Measurements from ENCODE around the gene CLN6.
"Not testable (repeated sequence)": the region's sequence is repeated elsewhere in the genome, so short reads cannot be mapped to it uniquely, and the experiment has no call there.

CLN6 gene

GRCh38 chr15:68224546-68225250 is 4.8 kb downstream of the CLN6 start:
- H3K36me3 ChIP-seq, result no peaks in the 10 kb centered on the region
- intact Hi-C loops (cut with DNase I; ENCODE audit: low total_unique reads), result no loop called here
- no peak overlapping the region for H3K27ac ChIP-seq
- no peaks in the 10 kb centered on the region for H3K9me3 ChIP-seq
- peak in 1 of 2 donors; percentile 50 for DNase-seq
- TF ChIP-seq CTCF (IDR thresholded peaks at IDR 0.05), result no peak
- no peak overlapping the region for H3K4me3 ChIP-seq
- H3K27me3 ChIP-seq, result no peaks in the 10 kb centered on the region
- peaks cover 0 to 14% (median 9%) of the 10 kb centered on the region in 4 donors for H3K4me1 ChIP-seq

- intact Hi-C loops (cut with DNase I; ENCODE audit: low total_unique reads), result no loop called here
- Histone ChIP-seq H3K9me3 (no peaks in the 10 kb centered on the region), H3K4me1 (peaks cover 0 to 13% (median 9%) of the 10 kb centered on the region in 4 donors), H3K36me3 (no peaks in the 10 kb centered on the region), H3K4me3 (no peak overlapping the region), H3K27me3 (no peaks in the 10 kb centered on the region), H3K27ac (no peak overlapping the region)
- no peak for DNase-seq
- TF ChIP-seq CTCF (IDR thresholded peaks at IDR 0.05), result no peak
Measured at GRCh38 chr15:68224108-68224507, 5.4 kb downstream of the CLN6 start.

GRCh38 chr15:68223171-68223570 is 6.4 kb downstream of the CLN6 start:
- Histone ChIP-seq H3K27ac (no peak overlapping the region), H3K4me3 (no peak overlapping the region), H3K36me3 (no peaks in the 10 kb centered on the region), H3K27me3 (no peaks in the 10 kb centered on the region), H3K4me1 (peaks cover 0 to 5% (median 2%) of the 10 kb centered on the region in 4 donors), H3K9me3 (no peaks in the 10 kb centered on the region)
- intact Hi-C loops (cut with DNase I; ENCODE audit: low total_unique reads), result no loop called here
- no peak for TF ChIP-seq CTCF (IDR thresholded peaks at IDR 0.05)
- DNase-seq, result peak in 1 of 2 donors; percentile 24

GRCh38 chr15:68222432-68222743 is 7.1 kb downstream of the CLN6 start:
- H3K36me3 ChIP-seq; H3K4me1 ChIP-seq; H3K4me3 ChIP-seq; H3K9me3 ChIP-seq; H3K27me3 ChIP-seq; intact Hi-C loops (cut with DNase I; ENCODE audit: low total_unique reads); H3K27ac ChIP-seq: not testable (repeated sequence)
- DNase-seq, result peak in 1 of 2 donors; percentile 46

GRCh38 chr15:68221530-68222431 is 7.7 kb downstream of the CLN6 start:
- intact Hi-C loops (cut with DNase I; ENCODE audit: low total_unique reads); H3K9me3 ChIP-seq; H3K36me3 ChIP-seq; H3K27ac ChIP-seq; H3K4me1 ChIP-seq; H3K27me3 ChIP-seq; H3K4me3 ChIP-seq: not testable (repeated sequence)
- DNase-seq, result peak in 1 of 2 donors; percentile 56

- peak in 1 of 2 donors; percentile 35 for DNase-seq
- no peaks in the 10 kb centered on the region for H3K4me1 ChIP-seq
- H3K9me3 ChIP-seq, result no peaks in the 10 kb centered on the region
- H3K27ac ChIP-seq, result no peak overlapping the region
- no peaks in the 10 kb centered on the region for H3K36me3 ChIP-seq
- intact Hi-C loops (cut with DNase I; ENCODE audit: low total_unique reads), result no loop called here
- no peak for TF ChIP-seq CTCF (IDR thresholded peaks at IDR 0.05)
- H3K27me3 ChIP-seq, result no peaks in the 10 kb centered on the region
- H3K4me3 ChIP-seq, result no peak overlapping the region
Measured at GRCh38 chr15:68220967-68221366, 8.6 kb downstream of the CLN6 start.

Measured in tibial artery (tissue), 4 donors.